Esophagus squamous epithelium (tissue), 4 donors: ENCODE data around the gene MEDAG.

Source experiments
- POLR2A ChIP-seq, 4 donors: fragments of 450-650 bp; IDR thresholded peaks; one replicate each; pipeline ENCODE4 v1.6.1; 2017; ENCODE audit warnings: antibody characterized with exemption in 4 of 4, mild to moderate bottlenecking in 4 of 4, moderate library complexity in 3 of 4
- TF ChIP-seq, protein P1 (sequence below), 6 experiments: fragments of 450-650 bp in 4 of 6; fragments of 200-600 bp in 2 of 6; sonication (generic) in 2 of 6; IDR thresholded peaks; one replicate each; pipeline ENCODE4 v1.5.1; 2016 to 2019; ENCODE audit warnings: antibody characterized with exemption in 6 of 6, mild to moderate bottlenecking in 4 of 6, moderate library complexity in 4 of 6

DNA sequence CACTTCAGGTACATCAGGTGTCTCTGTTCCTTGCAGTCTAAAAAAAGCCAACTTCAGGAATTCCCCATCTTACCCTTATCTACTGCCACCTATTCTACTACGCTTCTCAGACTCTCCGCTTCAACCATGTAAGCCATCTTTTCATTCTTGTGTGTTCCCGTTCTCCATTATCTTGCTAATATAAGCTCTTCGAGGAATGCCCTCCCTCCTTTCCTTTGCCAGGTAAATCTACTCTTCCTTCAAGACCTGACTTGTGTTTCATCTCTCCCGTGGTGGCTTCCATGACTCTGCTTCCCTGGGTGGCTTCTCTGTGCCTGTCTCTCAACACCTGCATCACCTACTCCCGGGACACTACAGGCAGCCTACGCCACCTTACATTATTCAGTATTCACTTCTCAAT is 42.3 kb upstream of the MEDAG start:
- TF ChIP-seq, protein P1, sequence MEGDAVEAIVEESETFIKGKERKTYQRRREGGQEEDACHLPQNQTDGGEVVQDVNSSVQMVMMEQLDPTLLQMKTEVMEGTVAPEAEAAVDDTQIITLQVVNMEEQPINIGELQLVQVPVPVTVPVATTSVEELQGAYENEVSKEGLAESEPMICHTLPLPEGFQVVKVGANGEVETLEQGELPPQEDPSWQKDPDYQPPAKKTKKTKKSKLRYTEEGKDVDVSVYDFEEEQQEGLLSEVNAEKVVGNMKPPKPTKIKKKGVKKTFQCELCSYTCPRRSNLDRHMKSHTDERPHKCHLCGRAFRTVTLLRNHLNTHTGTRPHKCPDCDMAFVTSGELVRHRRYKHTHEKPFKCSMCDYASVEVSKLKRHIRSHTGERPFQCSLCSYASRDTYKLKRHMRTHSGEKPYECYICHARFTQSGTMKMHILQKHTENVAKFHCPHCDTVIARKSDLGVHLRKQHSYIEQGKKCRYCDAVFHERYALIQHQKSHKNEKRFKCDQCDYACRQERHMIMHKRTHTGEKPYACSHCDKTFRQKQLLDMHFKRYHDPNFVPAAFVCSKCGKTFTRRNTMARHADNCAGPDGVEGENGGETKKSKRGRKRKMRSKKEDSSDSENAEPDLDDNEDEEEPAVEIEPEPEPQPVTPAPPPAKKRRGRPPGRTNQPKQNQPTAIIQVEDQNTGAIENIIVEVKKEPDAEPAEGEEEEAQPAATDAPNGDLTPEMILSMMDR (IDR thresholded peaks at IDR 0.05), result no peak
- TF ChIP-seq POLR2A (IDR thresholded peaks at IDR 0.05), result no peak
